Myocyte (in vitro differentiated cells): Measurements from ENCODE around the gene MORN5. TPM values are rescaled to one million over a fixed set of nuclear protein-coding genes. Genes with fewer than 3 reads are reported as not detected.

Source experiments
- DNase-seq: peaks from one replicate; pipeline ENCODE4 v3.0.0-alpha.2; 2012; ENCODE audit warnings: low read depth
- total RNA-seq: library from RNA; depleted of rRNA; stranded (reverse); fragments of >200 nt; gene quantifications from 2 replicates; pipeline ENCODE4 v1.2.3, GENCODE V29; 2014

Gene MORN5
- total RNA-seq, 1 donor from 2014 or later = not detected

- no peak for DNase-seq
Observed at GRCh38 chr9:122190597-122191381, 31.1 kb downstream of the MORN5 start.

DNA sequence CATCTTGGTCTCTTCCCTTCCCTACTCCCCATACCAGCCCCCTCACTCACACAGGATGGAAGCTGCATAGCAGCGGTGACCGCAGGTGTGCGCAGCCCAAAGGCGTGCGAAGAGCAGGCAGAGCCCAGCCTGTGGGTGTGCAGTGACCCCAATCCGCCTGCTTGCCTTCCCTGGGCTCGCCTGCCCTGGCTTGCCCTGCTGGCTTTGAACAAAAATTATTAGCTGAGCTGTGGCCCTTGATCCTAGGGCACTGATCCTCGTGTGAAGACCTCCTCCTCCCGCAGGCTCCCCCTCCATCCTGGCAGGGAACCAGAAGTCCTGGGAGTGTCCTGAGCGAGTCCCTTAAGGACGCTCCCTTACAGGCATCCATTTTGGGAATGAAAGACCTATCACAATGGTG, 31.9 kb downstream of the MORN5 start:
- DNase-seq = no peak

- no peak for DNase-seq
Observed at GRCh38 chr9:122192261-122192875, 32.7 kb downstream of the MORN5 start.

DNA sequence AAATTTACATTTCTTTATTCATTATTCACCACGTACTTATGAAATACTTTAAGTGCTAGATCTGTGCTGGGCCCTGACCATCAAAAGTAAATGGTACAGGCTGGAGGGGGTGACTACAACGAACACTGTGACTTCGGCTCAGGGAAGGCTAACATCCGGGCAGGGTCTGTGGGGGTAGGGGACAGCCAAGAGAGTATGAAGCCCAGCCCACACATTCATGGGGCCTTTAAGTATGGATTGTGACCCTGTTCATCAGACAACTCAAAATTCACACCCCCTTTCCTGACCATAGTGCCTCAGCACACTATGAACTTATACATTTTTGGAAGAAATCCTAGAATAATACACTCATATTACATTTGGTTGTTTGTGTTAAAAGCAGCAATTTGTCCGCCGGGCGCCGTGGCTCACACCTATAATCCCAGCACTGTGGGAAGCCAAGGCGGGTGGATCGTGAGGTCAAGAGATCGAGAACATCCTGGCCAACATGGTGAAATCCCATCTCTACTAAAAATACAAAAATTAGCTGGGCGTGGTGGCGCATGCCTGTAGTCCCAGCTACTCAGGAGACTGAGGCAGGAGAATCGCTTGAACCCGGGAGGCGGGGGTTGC, 33.3 kb downstream of the MORN5 start:
- DNase-seq = no peak

DNA sequence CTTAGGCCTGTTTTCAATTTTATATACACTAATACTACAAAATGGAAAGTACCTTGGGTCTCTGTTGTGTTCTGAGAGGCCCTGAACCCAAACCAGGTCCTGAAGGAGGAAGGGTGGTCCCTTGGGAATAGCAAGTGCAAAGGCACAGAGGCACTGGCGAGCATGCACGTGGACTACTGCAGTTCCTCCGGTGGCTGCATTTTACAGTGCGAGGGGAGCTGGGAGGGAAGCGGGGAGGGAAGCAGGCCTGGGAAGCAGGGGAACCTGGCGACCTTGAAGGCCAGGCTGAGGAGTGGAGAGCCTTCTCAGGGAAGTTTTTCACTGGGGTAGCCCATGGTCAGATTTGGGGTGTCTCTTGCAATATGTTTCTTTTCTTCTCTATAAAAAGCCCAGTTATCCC, 33.9 kb downstream of the MORN5 start:
- no peak for DNase-seq

DNA sequence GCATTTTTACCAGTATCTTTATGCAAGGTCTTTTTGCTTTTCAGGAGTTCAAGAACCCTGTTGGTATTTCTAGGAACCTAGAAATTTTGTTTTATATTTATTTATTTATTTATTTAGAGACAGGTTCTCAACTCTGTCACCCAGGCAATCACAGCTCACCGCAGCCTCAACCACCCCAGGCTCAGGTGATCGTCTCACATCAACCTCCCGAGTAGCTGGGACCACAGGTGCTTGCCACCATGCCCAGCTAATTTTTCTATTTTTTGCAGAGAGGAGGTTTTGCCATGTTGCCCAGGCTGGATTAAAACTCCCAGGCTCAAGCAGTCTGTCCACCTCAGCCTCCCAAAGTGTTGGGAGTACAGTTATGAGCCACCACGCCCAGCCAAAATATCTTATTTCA, 36.2 kb downstream of the MORN5 start:
- DNase-seq = no peak

DNA sequence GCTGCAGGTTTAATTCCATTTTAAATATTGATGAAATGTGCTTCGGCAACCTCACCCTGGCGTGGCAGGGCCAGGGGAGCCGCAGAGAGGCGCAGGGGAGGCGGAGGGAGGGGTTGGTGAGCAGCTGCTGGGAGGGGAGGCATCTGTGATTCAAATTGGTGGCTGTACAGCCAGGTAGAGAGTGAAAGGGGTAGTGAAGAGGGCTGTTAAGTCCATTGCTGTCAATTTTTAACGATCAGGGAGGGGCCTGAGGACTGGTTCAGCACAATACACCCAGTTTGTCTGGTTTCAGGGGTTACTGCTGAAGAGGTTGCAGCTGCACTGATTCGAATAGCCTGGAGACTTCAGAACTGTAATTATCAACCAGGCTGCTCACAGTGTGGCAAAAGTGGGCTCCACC, 37.7 kb downstream of the MORN5 start:
- DNase-seq = no peak

DNA sequence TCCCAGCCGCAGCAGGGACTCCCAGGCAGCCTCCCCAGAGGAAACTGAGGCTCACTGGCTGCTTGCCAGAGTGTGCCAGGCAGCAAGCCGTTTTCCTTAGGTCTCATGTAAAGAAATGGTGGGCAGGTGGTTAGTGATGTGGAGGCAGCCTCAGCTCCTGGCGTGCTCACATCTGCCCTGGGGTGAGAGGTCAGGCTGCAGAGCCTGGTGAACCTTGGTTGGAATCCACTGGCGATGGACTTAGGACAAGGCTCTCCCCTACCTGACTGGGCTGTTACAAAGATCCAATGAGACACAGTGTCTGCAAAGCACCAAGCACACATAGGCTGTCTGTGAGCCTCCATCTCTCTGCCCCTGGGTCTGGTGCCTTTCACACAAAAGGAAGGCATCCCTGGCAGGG, 38.2 kb downstream of the MORN5 start:
- no peak for DNase-seq

- DNase-seq = peak; percentile 85
Observed at GRCh38 chr9:122200960-122201595, 41.4 kb downstream of the MORN5 start.

DNA sequence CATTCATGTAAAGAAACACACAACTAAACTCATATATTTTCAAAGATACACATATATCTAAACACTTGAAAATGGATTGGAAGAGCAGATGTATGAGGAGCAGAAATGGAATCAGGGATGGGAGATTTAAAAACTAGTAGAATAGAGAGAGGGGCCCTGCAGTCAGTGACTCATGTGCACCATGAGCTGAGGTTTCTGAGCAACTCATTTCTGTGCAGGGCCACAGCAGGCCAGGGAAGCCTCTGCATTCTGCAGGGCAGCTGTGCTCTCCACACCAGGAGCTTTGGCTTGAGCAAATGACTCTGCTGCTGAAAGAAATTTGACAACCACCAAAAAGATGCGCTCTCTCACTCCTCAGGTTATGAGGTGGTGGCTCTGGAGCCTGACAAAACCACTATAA, 41.9 kb downstream of the MORN5 start:
- DNase-seq = peak; percentile 85

DNA sequence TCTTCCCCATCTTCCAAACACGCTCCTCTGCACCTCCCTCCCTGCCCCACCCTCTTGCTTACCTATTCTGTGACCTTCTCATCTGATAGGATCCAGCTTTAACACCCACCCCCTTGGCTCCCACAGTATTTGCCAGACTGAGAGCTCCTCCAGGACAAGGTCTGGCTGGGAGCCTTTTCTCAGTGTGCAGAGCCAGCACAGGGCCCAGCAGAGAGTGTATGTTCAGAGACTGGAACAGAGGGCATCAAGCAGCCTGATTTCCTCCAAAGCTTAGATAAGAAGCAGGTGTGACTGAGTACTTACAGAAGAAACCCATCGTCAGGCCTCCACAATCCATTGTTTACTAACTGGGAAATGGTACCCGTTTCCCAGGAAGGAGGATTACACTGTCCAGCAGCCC, 42.4 kb downstream of the MORN5 start:
- no peak for DNase-seq

GRCh38 chr9:122204055-122204454, 44.3 kb downstream of the MORN5 start:
- peak; percentile 86 for DNase-seq

GRCh38 chr9:122204491-122204890, 44.8 kb downstream of the MORN5 start:
- no peak for DNase-seq

GRCh38 chr9:122205176-122205575, 45.5 kb downstream of the MORN5 start:
- no peak for DNase-seq

- peak; percentile 94 for DNase-seq
Observed at GRCh38 chr9:122206118-122207046, 46.7 kb downstream of the MORN5 start.

DNA sequence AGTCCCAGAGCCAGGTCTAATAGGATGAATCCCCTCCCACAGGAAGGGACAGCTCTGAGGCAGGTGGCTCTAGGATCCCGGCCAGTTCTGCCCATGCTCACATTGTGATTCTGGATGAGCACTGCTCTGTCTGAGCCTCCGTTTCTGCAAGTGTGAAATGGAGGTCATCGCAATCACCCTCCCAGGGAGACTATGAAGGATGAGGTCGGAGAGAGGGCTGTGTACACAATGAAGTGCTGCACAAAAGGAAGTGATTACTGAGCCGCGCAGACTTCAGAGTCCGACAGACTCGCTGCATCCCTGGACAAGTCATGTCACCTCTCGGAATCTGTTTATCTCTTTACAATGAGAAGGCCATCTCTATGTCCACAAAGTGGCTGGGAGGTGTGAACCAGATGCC, 47.4 kb downstream of the MORN5 start:
- DNase-seq = no peak

- DNase-seq = no peak
Observed at GRCh38 chr9:122209451-122209850, 49.7 kb downstream of the MORN5 start.

DNA sequence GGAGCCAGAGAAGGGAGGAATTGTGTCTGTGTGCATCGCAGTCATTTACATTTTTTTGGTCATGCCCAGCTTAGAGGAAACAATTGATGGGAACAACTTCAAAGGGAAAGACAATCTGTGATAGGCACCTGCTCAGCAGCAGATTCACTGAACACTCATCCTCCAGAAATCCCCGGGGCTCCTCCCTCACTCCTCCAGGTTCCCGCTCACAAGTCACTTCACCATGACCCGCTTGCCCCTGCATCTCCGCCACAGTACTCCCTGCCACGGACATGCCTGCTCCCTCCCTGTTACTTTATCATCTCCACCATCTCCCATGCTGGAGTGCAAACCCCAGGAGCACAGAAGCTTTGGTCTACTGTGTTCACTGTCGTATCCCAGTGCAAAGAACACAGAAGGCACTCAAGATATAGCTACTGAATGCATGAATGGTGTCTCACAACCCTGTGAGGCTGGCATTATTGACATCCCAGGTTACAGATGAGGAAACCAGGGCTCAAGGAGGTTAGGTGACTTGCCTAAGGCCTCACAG, 52.8 kb downstream of the MORN5 start:
- DNase-seq = no peak

GRCh38 chr9:122213102-122213588, 53.4 kb downstream of the MORN5 start:
- no peak for DNase-seq

- peak; percentile 71 for DNase-seq
Observed at GRCh38 chr9:122213589-122214413, 54.1 kb downstream of the MORN5 start.
